IMR-90 (cell line): Measurements from ENCODE around the gene SMIM24. TPM values are rescaled to one million over a fixed set of nuclear protein-coding genes. Genes with fewer than 3 reads are reported as not detected.

Source experiments
- ATAC-seq: fragments of 200-7000 bp; cut with Tn5 transposase; 2 replicates; pipeline ENCODE4 v1.9.1; 2020; ENCODE audit warnings: low read depth, mild to moderate bottlenecking, moderate library complexity
- BruUV-seq: library from RNA; stranded (reverse); fragments of 400-500 nt; replicated peaks from 2 replicates; lab custom pipeline; 2021; lab: Mats Ljungman, UMichigan
- CTCF ChIA-PET: fragments of 300-600 bp; formaldehyde crosslinking; extraction: SDS; loops from one replicate; lab custom pipeline; 2021; ENCODE audit warnings: antibody characterized with exemption; lab: Yijun Ruan, JAX
- POLR2A ChIA-PET: fragments of 300-600 bp; sonication (Branson Sonifier 250); formaldehyde crosslinking; loops from one replicate; lab custom pipeline; 2022; ENCODE audit warnings: antibody characterized with exemption; ENCODE audit not compliant: unreplicated experiment; lab: Charles Lee
- DNase-seq: peaks from one replicate; pipeline ENCODE4 v3.0.0; 2013
- H2AFZ ChIP-seq: replicated peaks from 2 replicates; pipeline ENCODE3; 2013; ENCODE audit warnings: low read length, mild to moderate bottlenecking; ENCODE audit not compliant: poor library complexity
- H2AK5ac ChIP-seq: 2 replicates; pipeline ENCODE4 v1.6.1; 2013; ENCODE audit warnings: low read depth, low read length, inconsistent platforms
- H2AK9ac ChIP-seq: replicated peaks from 2 replicates; pipeline ENCODE3; 2013; ENCODE audit warnings: mild to moderate bottlenecking, low read depth, low read length, moderate library complexity; ENCODE audit not compliant: poor library complexity
- H2BK120ac ChIP-seq: 2 replicates; pipeline ENCODE4 v1.6.1; 2013; ENCODE audit warnings: low read depth, low read length, inconsistent platforms
- H2BK15ac ChIP-seq: 3 replicates; pipeline ENCODE4 v1.6.1; 2013; ENCODE audit warnings: low read depth, low read length, inconsistent platforms
- H2BK20ac ChIP-seq: 2 replicates; pipeline ENCODE4 v1.6.1; 2013; ENCODE audit warnings: low read depth, mild to moderate bottlenecking, inconsistent platforms, low read length, moderate library complexity
- H2BK5ac ChIP-seq: 2 replicates; pipeline ENCODE4 v1.6.1; 2013; ENCODE audit warnings: mild to moderate bottlenecking, low read depth, low read length, inconsistent platforms; ENCODE audit not compliant: poor library complexity, severe bottlenecking
- H3K14ac ChIP-seq: replicated peaks from 2 replicates; pipeline ENCODE4 v1.6.1; 2013; ENCODE audit warnings: low read depth, low read length, inconsistent platforms
- H3K18ac ChIP-seq: 2 replicates; pipeline ENCODE4 v1.6.1; 2013; ENCODE audit warnings: low read depth, low read length, control low read depth
- H3K23ac ChIP-seq: 2 replicates; pipeline ENCODE4 v1.6.1; 2013; ENCODE audit warnings: low read depth, low read length, inconsistent platforms
- H3K27ac ChIP-seq: 2 replicates; pipeline ENCODE4 v1.5.1; 2013; ENCODE audit warnings: mild to moderate bottlenecking, control low read depth, low read length; ENCODE audit not compliant: insufficient read depth
- H3K27me3 ChIP-seq: 2 replicates; pipeline ENCODE4 v1.6.1; 2013; ENCODE audit warnings: low read length; ENCODE audit not compliant: control insufficient read depth, insufficient read depth
- H3K36me3 ChIP-seq: 2 replicates; pipeline ENCODE4 v1.6.1; 2013; ENCODE audit warnings: low read length, mixed read lengths; ENCODE audit not compliant: control insufficient read depth, insufficient read depth
- H3K4ac ChIP-seq: 2 replicates; pipeline ENCODE4 v1.6.1; 2013; ENCODE audit warnings: low read depth, low read length, inconsistent platforms
- H3K4me1 ChIP-seq: 2 replicates; pipeline ENCODE4 v1.6.1; 2013; ENCODE audit warnings: low read length, mixed read lengths; ENCODE audit not compliant: control insufficient read depth, insufficient read depth
- H3K4me2 ChIP-seq: 2 replicates; pipeline ENCODE4 v1.6.1; 2013; ENCODE audit warnings: low read depth, mild to moderate bottlenecking, control low read depth, low read length, moderate library complexity
- H3K4me3 ChIP-seq: 2 replicates; pipeline ENCODE4 v1.5.1; 2013; ENCODE audit warnings: low read depth, mild to moderate bottlenecking, control low read depth, low read length, moderate library complexity; ENCODE audit not compliant: insufficient read depth
- H3K56ac ChIP-seq: 2 replicates; pipeline ENCODE4 v1.6.1; 2013; ENCODE audit warnings: low read length, inconsistent platforms; ENCODE audit not compliant: insufficient read depth; ENCODE audit errors: extremely low read depth
- H3K79me1 ChIP-seq, 2 experiments: 2 replicates each; pipeline ENCODE4 v1.6.1; 2013; ENCODE audit warnings: low read length in 2 of 2, inconsistent platforms in 1 of 2, low read depth in 1 of 2
- H3K9ac ChIP-seq: 2 replicates; pipeline ENCODE4 v1.6.1; 2013; ENCODE audit warnings: low read depth, low read length, control low read depth
- H3K9me1 ChIP-seq: 2 replicates; pipeline ENCODE4 v1.6.1; 2013; ENCODE audit warnings: low read length, inconsistent platforms; ENCODE audit not compliant: insufficient read depth
- H3K9me3 ChIP-seq: 2 replicates; pipeline ENCODE4 v1.6.1; 2013; ENCODE audit warnings: low read length; ENCODE audit not compliant: control insufficient read depth, insufficient read depth
- H4K20me1 ChIP-seq: 2 replicates; pipeline ENCODE4 v1.6.1; 2013; ENCODE audit warnings: low read length, inconsistent platforms; ENCODE audit not compliant: insufficient read depth
- H4K5ac ChIP-seq: 2 replicates; pipeline ENCODE4 v1.6.1; 2013; ENCODE audit warnings: mild to moderate bottlenecking, low read depth, low read length, control low read depth
- H4K8ac ChIP-seq, 2 experiments: 2 replicates each; pipeline ENCODE4 v1.6.1; 2013; ENCODE audit warnings: low read depth in 2 of 2, low read length in 2 of 2, control low read depth in 1 of 2, inconsistent platforms in 1 of 2
- H4K91ac ChIP-seq: 2 replicates; pipeline ENCODE4 v1.6.1; 2013; ENCODE audit warnings: low read depth, low read length, inconsistent platforms; ENCODE audit not compliant: insufficient read depth
- BHLHE40 ChIP-seq: fragments of 150-350 bp; IDR thresholded peaks from 2 replicates; pipeline ENCODE4 v1.6.1; 2016; ENCODE audit warnings: mild to moderate bottlenecking, low read depth, low read length
- CEBPB ChIP-seq: IDR thresholded peaks from 2 replicates; pipeline ENCODE4 v1.6.1; 2012; ENCODE audit warnings: low read depth, low read length, improper control_type of control experiment
- CHD1 ChIP-seq: IDR thresholded peaks from 2 replicates; pipeline ENCODE4 v1.6.1; 2012; ENCODE audit warnings: low read depth, low read length, improper control_type of control experiment
- MAFK ChIP-seq: IDR thresholded peaks from 2 replicates; pipeline ENCODE4 v1.6.1; 2012; ENCODE audit warnings: low read depth, low read length, improper control_type of control experiment
- MAZ ChIP-seq: IDR thresholded peaks from 2 replicates; pipeline ENCODE4 v1.6.1; 2012; ENCODE audit warnings: low read depth, mild to moderate bottlenecking, low read length, improper control_type of control experiment, moderate library complexity, borderline replicate concordance
- MXI1 ChIP-seq: IDR thresholded peaks from 2 replicates; pipeline ENCODE4 v1.6.1; 2012; ENCODE audit warnings: low read depth, mild to moderate bottlenecking, low read length, moderate library complexity, borderline replicate concordance
- NFE2L2 ChIP-seq: fragments of 150-350 bp; IDR thresholded peaks from 2 replicates; pipeline ENCODE4 v1.6.1; 2016; ENCODE audit warnings: low read depth, mild to moderate bottlenecking, low read length
- POLR2A ChIP-seq: IDR thresholded peaks from 2 replicates; pipeline ENCODE4 v1.6.1; 2012; ENCODE audit warnings: mild to moderate bottlenecking, low read depth, low read length
- RCOR1 ChIP-seq: IDR thresholded peaks from 2 replicates; pipeline ENCODE4 v1.6.1; 2012; ENCODE audit warnings: mild to moderate bottlenecking, low read length, improper control_type of control experiment; ENCODE audit not compliant: insufficient replicate concordance
- RFX5 ChIP-seq: IDR thresholded peaks from 2 replicates; pipeline ENCODE4 v1.8.0; 2012; ENCODE audit warnings: low read depth, mild to moderate bottlenecking, low read length, moderate library complexity
- WGBS, 2 experiments: methylation state at CpG; one replicate each; pipeline versions ENCODE4 v1.1.5 to v1.1.7; 2013; ENCODE audit warnings: missing lambda C conversion rate in 2 of 2; ENCODE audit not compliant: insufficient read length in 1 of 2; ENCODE audit errors: extremely low coverage in 2 of 2; 5-methylcytosine and 5-hydroxymethylcytosine counted together
- dilution Hi-C: fragments of 300-500 bp; cut with HindIII; formaldehyde crosslinking; loops from one replicate; pipeline ENCODE4 v1.14.3; 2018; ENCODE audit warnings: low sequenced_read_pairs; ENCODE audit not compliant: unreplicated experiment
- in situ Hi-C: fragments of 300-500 bp; cut with MboI; formaldehyde crosslinking; loops from 3 replicates; pipeline ENCODE4 v1.14.3; 2019; ENCODE audit warnings: low sequenced_read_pairs, inconsistent platforms, mixed read lengths
- intact Hi-C: fragments of 100-400 bp; cut with micrococcal nuclease; formaldehyde crosslinking; loops from 2 replicates; pipeline ENCODE4 v1.10.0; 2022
- polyA plus RNA-seq, 3 experiments: library from polyadenylated mRNA; depleted of rRNA; stranded (reverse); fragments of >200 nt; gene quantifications; 2 replicates each; pipeline ENCODE4 v1.2.3, GENCODE V29; 2012; ENCODE audit warnings: low replicate concordance in 1 of 3
- total RNA-seq: library from RNA; depleted of rRNA; stranded (reverse); fragments of >200 nt; gene quantifications from 2 replicates; pipeline ENCODE4 v1.2.3, GENCODE V29; 2012
- TF ChIP-seq, protein P1 (sequence below): fragments of 150-350 bp; IDR thresholded peaks from 2 replicates; pipeline ENCODE4 v1.6.1; 2016; ENCODE audit warnings: low read depth, mild to moderate bottlenecking, low read length, moderate library complexity, borderline replicate concordance
- TF ChIP-seq, protein P2 (sequence below): fragments of 150-350 bp; IDR thresholded peaks from 2 replicates; pipeline ENCODE4 v1.6.1; 2017; ENCODE audit warnings: mild to moderate bottlenecking, antibody characterized with exemption, low read length, low read depth

Gene SMIM24
- total and polyA plus RNA-seq, 2 of the 4 experiments (the other 2 are of a cell fraction) = not detected

DNA sequence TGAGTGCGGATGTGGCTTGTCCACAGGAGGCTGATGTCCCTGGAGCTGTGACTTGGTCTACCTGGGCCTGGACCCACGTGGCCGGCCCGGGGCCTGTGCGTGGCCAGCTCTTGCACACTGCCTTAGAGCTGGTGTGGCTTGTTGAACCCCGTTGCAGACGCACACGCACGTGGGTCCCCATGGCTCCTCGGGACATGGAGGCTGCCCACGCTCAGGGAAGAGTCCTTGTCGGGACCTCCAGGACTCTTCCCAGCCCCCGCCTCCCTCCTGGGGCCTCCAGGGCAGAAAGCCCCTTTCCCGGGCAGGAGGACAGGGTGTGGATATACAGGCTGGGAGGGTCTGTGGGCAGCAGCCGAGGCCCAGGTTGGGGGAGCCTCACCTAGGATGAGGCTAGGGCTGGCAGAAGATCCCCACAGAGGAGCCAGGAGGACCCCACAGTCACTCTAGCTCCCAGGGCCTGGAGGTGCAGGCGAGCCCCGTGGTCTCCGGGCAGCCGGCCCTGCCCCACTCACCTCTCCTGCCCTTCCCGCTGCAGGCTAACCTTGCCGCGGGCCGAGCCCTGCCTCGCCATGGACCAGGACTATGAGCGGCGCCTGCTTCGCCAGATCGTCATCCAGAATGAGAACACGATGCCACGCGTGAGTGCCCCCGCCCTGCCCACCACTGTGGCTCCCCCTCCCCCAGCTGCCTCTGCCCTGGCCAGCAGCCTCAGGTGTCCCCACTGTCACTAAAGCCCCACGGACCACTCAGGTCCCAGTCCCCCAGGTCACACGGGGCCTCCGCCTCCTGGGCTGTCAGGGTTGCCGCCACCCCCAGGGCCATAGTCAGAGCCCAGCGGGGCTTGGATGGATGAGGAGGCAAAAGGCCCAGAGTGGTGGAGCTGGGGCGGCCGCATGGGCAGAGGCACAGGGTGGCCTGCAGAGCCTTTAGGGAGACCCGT is 42.4 kb upstream of the SMIM24 start:
- Histone ChIP-seq H2BK15ac (no peak overlapping the region), H3K4me2 (no peak overlapping the region), H3K27me3 (no peaks in the 10 kb centered on the region), H3K79me1 (peaks cover 24 to 80% of the 10 kb centered on the region in 2 experiments), H2AK9ac (peak overlapping the region; percentile 78), H2BK20ac (no peak overlapping the region), H2AK5ac (no peak overlapping the region), H3K27ac (no peak overlapping the region), H3K18ac (no peak overlapping the region), H2AFZ (no peak overlapping the region), H2BK5ac (no peak overlapping the region), H3K9me3 (no peaks in the 10 kb centered on the region), H4K5ac (no peak overlapping the region), H3K56ac (no peak overlapping the region), H3K4ac (no peak overlapping the region), H3K36me3 (peaks cover 48% of the 10 kb centered on the region), H4K8ac (no peak overlapping the region), H3K23ac (no peak overlapping the region), H3K9me1 (peaks cover 13% of the 10 kb centered on the region), H3K4me1 (no peaks in the 10 kb centered on the region), H4K91ac (no peak overlapping the region), H3K4me3 (no peak overlapping the region), H2BK120ac (no peak overlapping the region), H4K20me1 (peaks cover 74% of the 10 kb centered on the region), H3K9ac (no peak overlapping the region), H3K14ac (no peak overlapping the region)
- ChIA-PET CTCF (no interaction called here), POLR2A (no interaction called here)
- 96% methylated on average over 26 of the region's 40 CpGs; no CpG with 5 or more reads in 1 of the 2 experiments for WGBS, 2 experiments
- in situ Hi-C loops (no loop called here), intact Hi-C loops (no loop called here), dilution Hi-C loops (no loop called here)
- BruUV-seq = no TSS peak
- TF ChIP-seq NFE2L2 (no peak), BHLHE40 (no peak), RCOR1 (no peak), RFX5 (no peak), MXI1 (no peak), MAFK (no peak), MAZ (no peak), POLR2A (no peak), CEBPB (no peak), CHD1 (no peak)
- TF ChIP-seq, protein P1, sequence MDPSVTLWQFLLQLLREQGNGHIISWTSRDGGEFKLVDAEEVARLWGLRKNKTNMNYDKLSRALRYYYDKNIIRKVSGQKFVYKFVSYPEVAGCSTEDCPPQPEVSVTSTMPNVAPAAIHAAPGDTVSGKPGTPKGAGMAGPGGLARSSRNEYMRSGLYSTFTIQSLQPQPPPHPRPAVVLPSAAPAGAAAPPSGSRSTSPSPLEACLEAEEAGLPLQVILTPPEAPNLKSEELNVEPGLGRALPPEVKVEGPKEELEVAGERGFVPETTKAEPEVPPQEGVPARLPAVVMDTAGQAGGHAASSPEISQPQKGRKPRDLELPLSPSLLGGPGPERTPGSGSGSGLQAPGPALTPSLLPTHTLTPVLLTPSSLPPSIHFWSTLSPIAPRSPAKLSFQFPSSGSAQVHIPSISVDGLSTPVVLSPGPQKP = no peak
- TF ChIP-seq, protein P2, sequence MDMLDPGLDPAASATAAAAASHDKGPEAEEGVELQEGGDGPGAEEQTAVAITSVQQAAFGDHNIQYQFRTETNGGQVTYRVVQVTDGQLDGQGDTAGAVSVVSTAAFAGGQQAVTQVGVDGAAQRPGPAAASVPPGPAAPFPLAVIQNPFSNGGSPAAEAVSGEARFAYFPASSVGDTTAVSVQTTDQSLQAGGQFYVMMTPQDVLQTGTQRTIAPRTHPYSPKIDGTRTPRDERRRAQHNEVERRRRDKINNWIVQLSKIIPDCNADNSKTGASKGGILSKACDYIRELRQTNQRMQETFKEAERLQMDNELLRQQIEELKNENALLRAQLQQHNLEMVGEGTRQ = no peak
- no peak for DNase-seq
- ATAC-seq = no peak
